Measurements from ENCODE around the gene ITPK1. TPM values are rescaled to one million over a fixed set of nuclear protein-coding genes. Genes with fewer than 3 reads are reported as not detected.
A peak's percentile ranks its signal among the peaks of the same experiment; 100 is the strongest.

Gene ITPK1
- total RNA-seq, 4 donors from 2014 or later: 19.7 to 97.7 (median 26.5) TPM

DNA sequence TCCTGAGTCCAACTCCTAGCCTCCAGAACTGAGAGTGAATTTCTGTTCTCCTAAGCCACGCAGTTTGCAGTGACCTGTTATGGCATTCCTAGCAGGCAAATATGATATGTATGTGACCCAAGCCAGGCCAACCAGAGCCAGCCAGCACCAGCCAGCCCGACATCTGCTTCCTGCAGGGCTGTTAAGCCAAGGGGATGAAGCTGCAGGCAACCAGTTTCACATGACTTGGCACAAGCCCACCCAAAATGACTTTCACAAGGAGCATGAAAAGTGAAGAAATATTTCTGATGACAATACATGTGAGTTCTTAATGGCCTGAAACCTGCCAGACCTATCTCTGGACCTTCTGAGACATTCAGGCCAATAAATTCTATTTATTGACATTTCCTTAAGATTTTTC is 68.1 kb downstream of the ITPK1 start:
- Histone ChIP-seq H3K4me3 (no peak overlapping the region), H3K4me1 (peaks cover 0 to 6% of the 10 kb centered on the region in 2 donors), H3K9me3 (no peaks in the 10 kb centered on the region), H3K27ac (peak overlapping the region in 1 of 2 donors; percentile 74), H3K27me3 (no peaks in the 10 kb centered on the region), H3K36me3 (no peaks in the 10 kb centered on the region)
- intact Hi-C loops (cut with DNase I; ENCODE audit: low total_unique reads): no loop called here
- DNase-seq: no peak
- TF ChIP-seq, protein P1, sequence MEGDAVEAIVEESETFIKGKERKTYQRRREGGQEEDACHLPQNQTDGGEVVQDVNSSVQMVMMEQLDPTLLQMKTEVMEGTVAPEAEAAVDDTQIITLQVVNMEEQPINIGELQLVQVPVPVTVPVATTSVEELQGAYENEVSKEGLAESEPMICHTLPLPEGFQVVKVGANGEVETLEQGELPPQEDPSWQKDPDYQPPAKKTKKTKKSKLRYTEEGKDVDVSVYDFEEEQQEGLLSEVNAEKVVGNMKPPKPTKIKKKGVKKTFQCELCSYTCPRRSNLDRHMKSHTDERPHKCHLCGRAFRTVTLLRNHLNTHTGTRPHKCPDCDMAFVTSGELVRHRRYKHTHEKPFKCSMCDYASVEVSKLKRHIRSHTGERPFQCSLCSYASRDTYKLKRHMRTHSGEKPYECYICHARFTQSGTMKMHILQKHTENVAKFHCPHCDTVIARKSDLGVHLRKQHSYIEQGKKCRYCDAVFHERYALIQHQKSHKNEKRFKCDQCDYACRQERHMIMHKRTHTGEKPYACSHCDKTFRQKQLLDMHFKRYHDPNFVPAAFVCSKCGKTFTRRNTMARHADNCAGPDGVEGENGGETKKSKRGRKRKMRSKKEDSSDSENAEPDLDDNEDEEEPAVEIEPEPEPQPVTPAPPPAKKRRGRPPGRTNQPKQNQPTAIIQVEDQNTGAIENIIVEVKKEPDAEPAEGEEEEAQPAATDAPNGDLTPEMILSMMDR (IDR thresholded peaks at IDR 0.05): no peak
- no peak for TF ChIP-seq POLR2A (IDR thresholded peaks at IDR 0.05)

DNA sequence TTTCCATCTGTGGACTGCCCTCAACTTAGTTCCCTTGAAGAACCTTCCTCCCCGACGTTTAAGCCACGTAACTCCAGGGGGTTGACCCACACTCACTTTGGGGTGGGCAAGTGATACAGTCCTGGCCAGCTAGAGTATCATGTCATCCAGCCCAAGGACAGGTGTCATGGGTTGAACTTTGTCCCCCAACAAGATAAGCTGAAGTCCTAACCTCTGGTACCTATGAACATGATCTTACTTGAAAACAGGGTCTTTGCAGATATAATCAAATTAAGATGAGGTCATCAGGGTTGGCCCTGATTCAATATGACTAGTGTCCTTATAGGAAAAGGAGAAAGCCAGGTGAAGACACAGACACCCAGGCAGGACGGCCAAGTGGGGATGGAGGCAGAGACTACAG is 68.6 kb downstream of the ITPK1 start:
- Histone ChIP-seq H3K9me3 (no peaks in the 10 kb centered on the region), H3K36me3 (no peaks in the 10 kb centered on the region), H3K27me3 (no peaks in the 10 kb centered on the region), H3K4me3 (no peak overlapping the region), H3K4me1 (peaks cover 0 to 6% of the 10 kb centered on the region in 2 donors), H3K27ac (peak overlapping the region; percentile 22 to 74)
- no peak for DNase-seq
- no peak for TF ChIP-seq POLR2A (IDR thresholded peaks at IDR 0.05)
- TF ChIP-seq, protein P1 (IDR thresholded peaks at IDR 0.05): no peak
- intact Hi-C loops (cut with DNase I; ENCODE audit: low total_unique reads): no loop called here

DNA sequence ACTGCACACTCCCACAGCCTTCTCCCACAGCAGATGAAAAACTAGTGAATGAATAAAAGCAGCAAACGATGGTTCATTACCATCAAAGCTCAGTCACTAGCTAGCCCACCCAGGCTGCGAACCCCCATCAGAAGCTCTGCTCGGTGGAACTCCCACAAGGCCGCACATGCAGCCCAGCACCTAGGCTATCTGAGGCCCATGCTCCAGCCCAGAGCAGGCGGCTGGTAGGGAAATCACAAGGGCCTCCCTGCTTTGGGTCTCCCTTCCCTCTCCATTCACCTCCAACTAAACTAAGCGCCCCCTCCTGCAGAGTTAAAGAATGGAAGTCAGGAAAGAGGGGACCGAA is 69.0 kb downstream of the ITPK1 start:
- no peaks in the 10 kb centered on the region for H3K9me3 ChIP-seq
- no peak for DNase-seq
- no peak for TF ChIP-seq POLR2A (IDR thresholded peaks at IDR 0.05)
- TF ChIP-seq, protein P1 (IDR thresholded peaks at IDR 0.05): no peak
- H3K27me3 ChIP-seq: no peaks in the 10 kb centered on the region
- H3K27ac ChIP-seq: peak overlapping the region; percentile 22 to 74
- H3K4me1 ChIP-seq: peaks cover 0 to 6% of the 10 kb centered on the region in 2 donors
- intact Hi-C loops (cut with DNase I; ENCODE audit: low total_unique reads): no loop called here
- H3K4me3 ChIP-seq: no peak overlapping the region
- H3K36me3 ChIP-seq: no peaks in the 10 kb centered on the region

DNA sequence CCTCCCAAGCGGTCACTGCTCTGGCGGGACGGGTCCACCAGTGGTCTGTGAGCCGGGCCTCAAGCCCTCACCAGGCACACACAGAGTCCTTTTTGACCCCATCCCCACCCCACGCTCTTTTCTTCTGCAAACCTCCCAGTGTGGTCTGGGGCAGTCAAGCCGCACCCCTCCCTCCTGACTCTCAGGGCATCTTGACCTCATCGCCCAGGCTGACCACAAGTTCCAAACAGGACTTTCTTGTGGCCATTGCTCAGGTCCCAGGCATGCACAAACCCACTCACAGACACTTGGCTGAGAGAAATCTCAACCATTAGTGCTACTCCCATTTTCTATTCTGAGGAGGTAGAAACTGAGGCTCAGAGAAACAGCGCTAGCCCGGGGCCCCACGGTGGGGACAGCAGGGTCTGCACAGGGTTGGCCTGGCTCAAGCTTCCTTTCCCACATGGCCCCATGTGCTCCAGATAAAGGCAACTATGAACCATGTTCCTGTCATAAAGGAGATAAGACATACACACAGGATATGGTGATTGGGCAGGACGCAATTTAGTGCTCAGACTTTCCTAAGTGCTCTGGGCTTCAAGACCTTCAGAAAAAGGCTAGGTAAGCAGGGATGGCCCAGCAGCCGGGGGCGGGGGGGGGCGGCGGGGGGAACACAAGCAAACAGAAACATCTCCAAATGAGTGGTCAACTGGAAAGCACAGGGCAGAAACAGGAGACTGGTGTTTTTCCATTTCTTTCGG is 69.6 kb downstream of the ITPK1 start:
- Histone ChIP-seq H3K36me3 (no peaks in the 10 kb centered on the region), H3K9me3 (no peaks in the 10 kb centered on the region), H3K27ac (peak overlapping the region; percentile 22 to 74), H3K27me3 (no peaks in the 10 kb centered on the region), H3K4me1 (peaks cover 0 to 6% of the 10 kb centered on the region in 2 donors), H3K4me3 (no peak overlapping the region)
- no peak for DNase-seq
- intact Hi-C loops (cut with DNase I; ENCODE audit: low total_unique reads): no loop called here
- TF ChIP-seq, protein P1 (IDR thresholded peaks at IDR 0.05): no peak
- TF ChIP-seq POLR2A (IDR thresholded peaks at IDR 0.05): no peak

DNA sequence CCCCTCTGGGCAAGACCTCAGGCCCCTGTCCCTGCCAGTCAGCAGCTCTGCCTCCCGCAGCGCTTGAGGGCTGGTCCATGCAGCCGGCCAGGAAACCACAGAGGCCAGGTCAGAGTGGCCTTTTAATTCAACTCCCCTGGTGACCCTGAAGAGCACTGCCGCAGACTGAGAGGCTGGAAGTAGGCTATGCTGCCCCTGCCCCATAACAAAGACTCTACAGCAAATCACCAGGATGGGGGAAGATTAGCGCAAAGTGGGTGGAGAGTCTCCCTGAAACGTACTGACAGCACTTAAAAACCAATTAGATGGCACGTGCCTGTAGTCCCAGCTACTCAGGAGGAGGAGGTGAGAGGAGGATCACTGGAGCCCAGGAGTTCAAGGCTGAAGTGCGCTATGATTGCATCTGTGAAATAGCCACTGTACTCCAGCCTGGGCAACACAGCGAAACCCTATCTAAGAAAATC is 70.5 kb downstream of the ITPK1 start:
- TF ChIP-seq, protein P1 (IDR thresholded peaks at IDR 0.05): no peak
- no peak for TF ChIP-seq POLR2A (IDR thresholded peaks at IDR 0.05)
- intact Hi-C loops (cut with DNase I; ENCODE audit: low total_unique reads): no loop called here
- no peak for DNase-seq
- peak overlapping the region; percentile 30 to 74 for H3K27ac ChIP-seq
- peaks cover 4 to 9% of the 10 kb centered on the region in 2 donors for H3K4me1 ChIP-seq
- H3K4me3 ChIP-seq: no peak overlapping the region
- H3K36me3 ChIP-seq: no peaks in the 10 kb centered on the region
- no peaks in the 10 kb centered on the region for H3K9me3 ChIP-seq
- H3K27me3 ChIP-seq: no peaks in the 10 kb centered on the region
